AML-193 (cell line): ENCODE measurements around the gene HEG1.
"Not testable (repeated sequence)": the region's sequence is repeated elsewhere in the genome, so short reads cannot be mapped to it uniquely, and the experiment has no call there.

Experiments used
- DNase-seq, 2 experiments: peaks; one replicate each; lab custom pipeline; 2025; lab: John Stamatoyannopoulos, UW

HEG1 gene

DNA sequence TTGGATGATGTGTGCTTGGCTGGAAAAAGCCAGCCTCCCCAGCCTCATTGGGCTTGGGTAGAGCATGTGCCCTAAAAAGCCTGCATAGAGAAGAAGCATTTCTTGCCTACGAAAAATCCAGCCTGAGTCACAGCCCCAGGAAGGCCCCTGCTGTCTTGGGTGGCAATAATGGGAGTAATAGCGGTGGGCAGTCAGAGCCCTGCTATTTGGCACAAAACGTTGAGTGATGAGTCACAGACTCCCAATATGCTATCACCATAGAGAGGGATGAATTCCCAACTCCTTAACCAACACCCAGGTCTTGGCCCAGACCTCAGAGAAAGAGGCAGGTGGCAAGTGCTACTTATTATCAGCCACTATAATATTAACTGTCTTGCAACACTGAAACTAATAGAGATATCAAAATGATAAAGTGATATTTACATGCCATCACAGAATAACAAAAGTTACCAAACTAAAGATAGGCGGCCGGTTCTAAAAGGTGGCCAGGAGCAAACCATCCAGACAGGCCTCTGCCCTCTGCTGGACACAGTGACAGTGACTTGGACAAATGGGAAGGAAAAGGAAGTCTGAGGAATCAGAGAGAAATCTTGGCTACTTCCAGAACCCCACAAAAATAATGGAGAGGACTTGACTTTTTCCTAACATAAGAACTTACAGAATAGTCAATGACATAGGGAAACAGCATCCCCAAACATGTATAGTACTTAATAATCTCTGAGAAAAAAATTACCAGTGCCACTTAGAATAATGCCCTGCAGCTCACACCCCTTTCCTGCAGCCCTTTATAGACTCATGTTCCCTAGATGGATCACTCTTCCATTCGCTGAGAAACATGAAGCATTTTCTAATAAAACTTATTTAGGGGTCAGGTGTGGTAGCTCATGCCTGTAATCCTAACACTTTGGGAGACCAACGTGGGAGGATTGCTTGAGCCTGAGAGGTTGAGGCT lies 69.3 kb downstream of the HEG1 start:
- DNase-seq = no peak

DNA sequence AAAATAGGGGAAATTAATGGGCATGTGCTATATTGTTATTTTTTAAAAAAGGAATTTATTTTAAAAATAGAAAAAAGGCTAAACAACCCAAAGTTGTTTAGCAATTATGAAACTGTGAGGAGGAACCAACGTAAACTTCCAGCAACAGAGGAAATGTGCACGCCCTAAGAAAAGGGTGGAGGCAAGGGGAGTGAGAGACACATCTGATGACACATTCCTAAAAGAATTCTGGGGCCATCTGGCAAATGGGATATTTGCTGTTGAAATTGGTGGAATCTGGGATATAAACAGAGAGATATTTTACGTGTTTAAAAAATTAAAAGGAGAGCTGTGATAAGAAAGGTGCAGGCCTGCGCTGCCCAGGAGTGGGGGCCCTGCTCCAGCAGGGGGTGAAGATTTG lies 70.4 kb downstream of the HEG1 start:
- DNase-seq = no peak

- no peak for DNase-seq
Observed at GRCh38 chr3:124984754-124985153, 71.0 kb downstream of the HEG1 start.

- no peak for DNase-seq
Observed at GRCh38 chr3:124982855-124983254, 72.9 kb downstream of the HEG1 start.

GRCh38 chr3:124981472-124981871 lies 74.3 kb downstream of the HEG1 start:
- DNase-seq = no peak

- no peak for DNase-seq
Observed at GRCh38 chr3:124978627-124979026, 77.2 kb downstream of the HEG1 start.

GRCh38 chr3:124976383-124976782 lies 79.4 kb downstream of the HEG1 start:
- DNase-seq = no peak

DNA sequence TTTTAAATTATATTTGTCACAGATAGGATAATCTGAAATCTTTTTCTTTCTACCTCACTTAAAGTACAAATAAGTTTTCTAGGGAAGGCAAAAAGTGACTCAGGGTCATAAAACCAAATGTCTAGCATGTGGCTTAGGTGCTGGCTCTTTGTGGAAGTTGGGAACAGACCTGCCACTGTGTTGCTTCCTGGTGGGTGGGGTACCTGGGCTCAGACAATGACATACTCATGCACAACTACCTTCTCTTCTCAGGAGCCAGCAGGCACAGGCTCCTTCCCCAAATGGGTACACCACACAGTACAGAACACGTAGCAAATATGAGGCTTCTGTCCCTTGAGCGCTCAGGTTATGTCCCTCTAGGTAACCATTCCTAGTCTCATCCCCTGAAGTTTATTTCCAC lies 81.1 kb downstream of the HEG1 start:
- DNase-seq = no peak

GRCh38 chr3:124973290-124973689 lies 82.5 kb downstream of the HEG1 start:
- no peak for DNase-seq

DNA sequence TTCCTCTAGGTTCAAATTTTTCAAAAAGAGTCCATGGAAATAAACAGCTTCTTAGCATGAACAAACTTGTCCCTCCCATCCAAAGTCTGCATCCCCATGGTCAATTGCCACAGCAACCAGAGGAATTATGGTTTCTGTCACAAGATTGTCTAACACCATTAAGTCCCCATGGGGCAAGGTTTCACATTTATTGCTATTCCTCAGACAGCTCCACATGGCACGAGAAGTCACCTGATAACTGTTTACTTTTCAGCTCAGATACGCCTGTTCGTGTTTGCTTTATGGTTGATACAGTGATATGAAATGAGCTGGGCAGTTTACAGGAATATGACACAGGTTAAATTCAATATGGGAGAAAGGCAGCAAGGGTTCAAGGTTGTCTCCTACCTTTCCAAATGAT lies 83.3 kb downstream of the HEG1 start:
- DNase-seq = no peak

GRCh38 chr3:124969963-124970722 lies 85.7 kb downstream of the HEG1 start:
- DNase-seq = no peak

DNA sequence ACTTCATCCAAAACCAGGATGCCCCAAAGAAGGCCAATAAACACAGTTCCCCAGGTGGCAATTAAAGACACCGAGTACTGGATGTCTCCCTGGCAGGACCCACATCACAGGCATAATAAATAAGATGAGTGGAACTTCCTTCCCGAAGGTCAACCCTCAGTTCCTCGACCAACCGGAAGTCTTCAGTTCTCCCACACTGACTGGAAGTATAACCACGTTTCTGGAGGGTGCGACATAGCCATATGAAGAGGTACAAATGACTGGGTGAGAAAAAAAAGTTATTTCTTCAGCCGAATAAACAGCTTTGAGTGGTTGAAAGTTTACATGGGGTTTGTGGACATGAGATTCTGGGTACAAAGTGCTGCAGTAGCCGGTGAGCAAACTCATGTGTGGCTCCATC lies 86.6 kb downstream of the HEG1 start:
- no peak for DNase-seq

DNA sequence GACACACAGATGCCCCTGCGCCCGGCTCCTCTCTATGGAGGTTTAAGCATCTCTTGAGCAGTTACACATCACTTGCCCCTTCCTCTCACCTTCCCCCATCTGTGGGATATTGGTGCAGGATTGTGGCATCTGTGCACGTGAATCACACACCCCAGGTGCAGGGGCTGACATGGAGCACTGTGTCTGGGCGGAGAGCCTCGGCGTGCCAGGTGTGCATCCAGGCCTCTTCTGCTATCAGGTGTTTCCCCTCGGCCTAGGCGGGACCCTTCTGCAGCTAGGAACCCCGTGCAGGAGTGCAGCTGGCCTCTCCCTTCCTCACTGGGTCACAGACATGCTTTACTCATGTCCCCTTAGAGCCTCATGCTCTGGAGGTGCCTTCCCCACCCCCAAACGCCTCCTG lies 87.8 kb downstream of the HEG1 start:
- DNase-seq = no peak

GRCh38 chr3:124966521-124967445 lies 89.0 kb downstream of the HEG1 start:
- DNase-seq = no peak

DNA sequence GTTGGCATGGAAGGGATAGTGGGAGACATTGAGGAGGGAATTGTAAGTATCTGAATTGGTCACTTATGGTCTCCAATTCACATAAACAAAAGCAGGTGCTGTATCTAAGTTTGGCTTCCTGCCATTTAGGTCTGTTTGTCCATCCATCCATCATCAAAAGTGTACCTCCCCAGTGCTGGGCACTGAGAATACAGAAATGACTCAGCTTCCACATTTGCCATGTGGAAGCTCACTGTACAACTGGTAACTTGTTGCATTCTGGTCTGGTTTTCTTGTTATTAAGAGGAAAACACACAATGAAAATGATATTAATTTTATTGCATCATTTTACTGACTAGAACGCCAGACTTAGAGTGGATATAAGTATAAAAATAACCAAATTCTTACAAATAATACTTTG lies 90.4 kb downstream of the HEG1 start:
- DNase-seq = no peak

DNA sequence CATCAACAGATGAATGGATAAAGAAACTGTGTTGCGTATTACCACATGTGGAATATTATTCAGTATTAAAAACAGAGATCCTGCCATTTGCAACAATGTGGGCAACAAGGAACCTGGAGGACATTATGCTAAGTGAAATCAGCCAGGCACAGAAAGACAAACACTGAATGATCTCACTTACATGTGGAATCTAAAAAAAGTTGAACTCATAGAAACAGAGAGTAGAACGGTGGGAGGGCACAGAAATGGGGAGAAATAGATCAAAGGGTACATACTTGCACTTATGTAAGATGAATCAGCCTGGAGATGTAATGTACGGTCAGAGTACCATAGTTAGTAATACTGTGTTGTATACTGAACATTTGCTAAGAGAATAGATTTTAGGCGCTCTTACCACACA lies 91.4 kb downstream of the HEG1 start:
- DNase-seq = no peak

- DNase-seq = no peak
Observed at GRCh38 chr3:124963755-124964154, 92.0 kb downstream of the HEG1 start.

GRCh38 chr3:124962403-124962940 lies 93.3 kb downstream of the HEG1 start:
- DNase-seq = no peak

- no peak for DNase-seq
Observed at GRCh38 chr3:124960698-124961097, 95.1 kb downstream of the HEG1 start.

DNA sequence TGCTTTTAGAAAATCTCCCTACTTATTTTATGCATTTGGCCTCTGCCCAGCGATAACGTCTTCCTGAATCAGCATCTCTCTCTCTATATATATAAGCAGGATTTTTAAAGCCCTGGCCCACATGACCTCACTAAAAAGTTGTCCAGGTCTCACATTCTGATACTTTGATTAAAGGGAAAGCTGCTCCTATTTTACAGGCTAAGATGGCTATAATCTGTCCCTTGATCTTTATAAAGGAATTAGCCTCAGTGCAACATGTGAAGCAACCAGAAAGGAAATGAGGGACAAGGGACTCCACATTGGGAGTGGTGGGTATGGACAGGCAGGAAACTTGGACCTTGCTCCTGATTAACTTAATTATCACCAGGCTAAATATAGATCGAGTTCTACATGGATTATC lies 95.7 kb downstream of the HEG1 start:
- no peak for DNase-seq

- DNase-seq = not testable (repeated sequence)
Observed at GRCh38 chr3:124957951-124958350, 97.8 kb downstream of the HEG1 start.
